Ovary (tissue), 9 donors: Measurements from ENCODE around the gene SORCS2. TPM values are rescaled to one million over a fixed set of nuclear protein-coding genes. Genes with fewer than 3 reads are reported as not detected.

Experiments used
- DNase-seq, 5 donors: peaks; one replicate each; pipeline ENCODE4 v3.0.0-alpha.2; 2019 to 2020
- H3K27ac ChIP-seq, 2 donors: fragments of 200-600 bp; one replicate each; pipeline versions ENCODE4 v1.5.1 to v1.8.0; 2019 to 2022
- H3K27me3 ChIP-seq: fragments of 200-600 bp; one replicate; pipeline ENCODE4 v1.8.0; 2022
- H3K36me3 ChIP-seq: fragments of 200-600 bp; sonication (generic); one replicate; pipeline ENCODE4 v1.5.1; 2019
- H3K4me1 ChIP-seq: one replicate; pipeline ENCODE4 v1.8.1; 2013; ENCODE audit warnings: mild to moderate bottlenecking, moderate library complexity; ENCODE audit not compliant: insufficient read depth
- H3K4me3 ChIP-seq: fragments of 200-600 bp; sonication (generic); one replicate; pipeline ENCODE4 v1.5.1; 2017
- H3K9me3 ChIP-seq, 2 donors: fragments of 200-600 bp in 1 of 2; sonication (generic) in 1 of 2; one replicate each; pipeline versions ENCODE4 v1.5.1 to v1.8.1; 2013 to 2019; ENCODE audit warnings: mild to moderate bottlenecking in 1 of 2, moderate library complexity in 1 of 2
- EP300 ChIP-seq: sonication (generic); formaldehyde crosslinking; IDR thresholded peaks from one replicate; pipeline ENCODE4 v1.6.1; 2017; ENCODE audit warnings: antibody characterized with exemption
- POLR2A ChIP-seq: fragments of 450-650 bp; IDR thresholded peaks from one replicate; pipeline ENCODE4 v1.6.1; 2017; ENCODE audit warnings: antibody characterized with exemption, mild to moderate bottlenecking, moderate library complexity
- WGBS, 3 donors: extraction: QIAGEN DNeasy Blood & Tissue Kit in 1 of 3; methylation state at CpG; one replicate each; pipeline versions ENCODE4 v1.1.5 to v1.1.7; 2013 to 2017; 5-methylcytosine and 5-hydroxymethylcytosine counted together
- intact Hi-C, 4 donors: fragments of 100-400 bp; cut with DNase I; formaldehyde crosslinking; loops; one replicate each; pipeline versions ENCODE4 v1.11.0 to v1.15.1; 2022 to 2023
- polyA plus RNA-seq, 2 donors: library from polyadenylated mRNA; stranded (reverse); fragments of 200-250 nt in 1 of 2; fragments of 350-450 nt in 1 of 2; fragmentation: Illumina TruSeq in 1 of 2; extraction: RNeasy Lipid Tissue Mini Kit (QIAGEN cat#74804) in 1 of 2; gene quantifications; one replicate each; pipeline ENCODE4 v1.2.3, GENCODE V29; 2013 to 2014
- total RNA-seq, 7 donors: library from RNA; depleted of rRNA in 2 of 7; stranded (reverse); fragments of >200 nt in 2 of 7; fragmentation: NEBNext Ultra II Directional in 3 of 7; extraction: Animal tissue kit (Norgen Biotek cat#: 25700) in 3 of 7; gene quantifications; one replicate each; pipeline versions ENCODE4 v1.1.0 to v1.2.4, GENCODE V29; 2016 to 2023
- TF ChIP-seq, protein P1 (sequence below), 3 donors: fragments of 450-650 bp in 2 of 3; fragments of 200-600 bp in 1 of 3; IDR thresholded peaks; one replicate each; pipeline versions ENCODE4 v1.5.1 to v1.8.0; 2016 to 2022; ENCODE audit warnings: antibody characterized with exemption in 3 of 3, mild to moderate bottlenecking in 1 of 3
- donor health status: DM: no; HTN: no; CAD: no; lungs with moderate emphysema.
- donor health status: DM: no; HTN: no; CAD: no.
- donor health status: Bipolar disorder and iron deficiency.
- donor health status: DM: yes; HTN: yes; CAD: no.
- donor health status: DM: no; HTN: no; CAD: no.
- donor health status: DM: yes; HTN: yes; CAD: no.

SORCS2 gene
- total and polyA plus RNA-seq, 9 donors, result 0.60 to 23.9 (median 7.1) TPM

DNA sequence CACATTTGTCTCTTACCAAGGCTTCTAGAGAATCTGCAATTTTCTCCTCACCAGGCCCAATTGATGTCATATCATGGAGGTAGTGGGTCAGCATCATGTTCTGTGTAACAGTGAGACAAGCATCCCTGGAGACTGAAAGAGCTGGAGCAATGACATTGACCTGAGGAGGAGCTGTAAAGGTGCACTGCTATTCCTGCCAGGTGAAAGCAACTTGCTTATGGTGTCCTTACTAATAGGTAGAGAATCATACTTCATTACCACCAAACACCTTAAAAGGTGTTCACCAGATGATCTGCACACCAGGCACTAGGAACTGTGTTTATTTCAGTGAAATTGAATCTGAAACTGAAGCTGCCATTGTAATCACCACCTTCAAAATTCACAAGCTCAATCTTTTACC, 558.6 kb downstream of the SORCS2 start:
- no peaks in the 10 kb centered on the region for H3K27me3 ChIP-seq
- TF ChIP-seq POLR2A, result no peak
- H3K27ac ChIP-seq, result no peak overlapping the region
- no peak overlapping the region for H3K4me3 ChIP-seq
- H3K9me3 ChIP-seq, result no peaks in the 10 kb centered on the region
- DNase-seq, result no peak
- peaks cover 6% of the 10 kb centered on the region for H3K4me1 ChIP-seq
- intact Hi-C loops, result loop anchor here in 1 of 4 donors (2.0 kb wide), 1 partner anchor 18 kb away; no protein-coding TSS in a partner anchor
- H3K36me3 ChIP-seq, result no peaks in the 10 kb centered on the region

DNA sequence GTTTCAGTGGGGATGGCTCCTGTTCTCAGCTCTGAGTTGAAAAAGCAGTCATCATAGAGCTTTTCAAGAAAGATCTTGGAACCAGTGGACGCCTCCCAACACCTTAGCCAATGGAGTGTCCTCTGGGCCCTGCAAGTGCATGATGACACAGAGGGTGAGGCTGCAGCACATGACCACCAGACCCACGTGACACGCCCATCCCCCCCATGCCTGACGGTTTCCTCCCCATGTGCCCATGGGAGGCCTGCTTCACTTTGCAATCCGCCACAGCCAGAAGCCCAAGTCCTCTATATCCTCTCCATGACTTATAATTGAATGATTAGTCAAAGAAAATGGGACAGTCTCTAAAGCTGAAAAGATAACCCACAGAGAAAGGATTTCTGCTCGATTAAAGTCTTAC, 560.3 kb downstream of the SORCS2 start:
- WGBS, 3 donors, result 89 to 95% (median 94%) methylated on average over 6 of the region's 6 CpGs
- DNase-seq, result no peak
- intact Hi-C loops, result no loop called here
- Histone ChIP-seq H3K27ac (no peak overlapping the region), H3K4me3 (no peak overlapping the region), H3K36me3 (no peaks in the 10 kb centered on the region), H3K27me3 (no peaks in the 10 kb centered on the region), H3K4me1 (peaks cover 7% of the 10 kb centered on the region), H3K9me3 (no peaks in the 10 kb centered on the region)
- TF ChIP-seq, protein P1, sequence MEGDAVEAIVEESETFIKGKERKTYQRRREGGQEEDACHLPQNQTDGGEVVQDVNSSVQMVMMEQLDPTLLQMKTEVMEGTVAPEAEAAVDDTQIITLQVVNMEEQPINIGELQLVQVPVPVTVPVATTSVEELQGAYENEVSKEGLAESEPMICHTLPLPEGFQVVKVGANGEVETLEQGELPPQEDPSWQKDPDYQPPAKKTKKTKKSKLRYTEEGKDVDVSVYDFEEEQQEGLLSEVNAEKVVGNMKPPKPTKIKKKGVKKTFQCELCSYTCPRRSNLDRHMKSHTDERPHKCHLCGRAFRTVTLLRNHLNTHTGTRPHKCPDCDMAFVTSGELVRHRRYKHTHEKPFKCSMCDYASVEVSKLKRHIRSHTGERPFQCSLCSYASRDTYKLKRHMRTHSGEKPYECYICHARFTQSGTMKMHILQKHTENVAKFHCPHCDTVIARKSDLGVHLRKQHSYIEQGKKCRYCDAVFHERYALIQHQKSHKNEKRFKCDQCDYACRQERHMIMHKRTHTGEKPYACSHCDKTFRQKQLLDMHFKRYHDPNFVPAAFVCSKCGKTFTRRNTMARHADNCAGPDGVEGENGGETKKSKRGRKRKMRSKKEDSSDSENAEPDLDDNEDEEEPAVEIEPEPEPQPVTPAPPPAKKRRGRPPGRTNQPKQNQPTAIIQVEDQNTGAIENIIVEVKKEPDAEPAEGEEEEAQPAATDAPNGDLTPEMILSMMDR (IDR thresholded peaks at IDR 0.05), result no peak
- no peak for TF ChIP-seq EP300
- no peak for TF ChIP-seq POLR2A

GRCh38 chr4:7753271-7753670, 560.9 kb downstream of the SORCS2 start:
- intact Hi-C loops, result no loop called here

DNA sequence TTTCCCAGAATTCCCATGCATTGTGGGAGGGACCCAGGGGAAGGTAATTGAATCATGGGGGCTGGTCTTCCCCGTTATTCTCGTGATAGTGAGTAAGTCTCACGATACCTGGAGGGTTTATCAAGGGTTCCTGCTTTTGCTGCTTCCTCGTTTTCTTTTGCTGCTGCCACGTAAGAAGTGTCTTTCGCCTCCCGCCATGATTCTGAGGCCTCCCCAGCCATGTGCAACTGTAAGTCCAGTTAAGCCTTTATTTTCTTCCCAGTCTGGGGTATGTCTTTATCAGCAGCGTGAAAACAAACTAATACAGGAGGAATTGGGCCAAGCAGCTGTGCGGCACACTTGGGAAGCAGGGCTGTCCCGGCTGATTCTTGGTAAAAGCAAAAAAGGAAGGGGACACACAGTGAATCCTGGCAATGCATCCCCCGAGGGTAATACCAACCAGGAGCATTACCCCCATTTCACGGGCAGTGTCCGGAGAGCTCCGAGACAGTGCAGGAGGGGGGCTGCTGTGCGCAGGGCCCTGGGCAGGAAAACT, 561.7 kb downstream of the SORCS2 start:
- H3K36me3 ChIP-seq, result no peaks in the 10 kb centered on the region
- H3K27me3 ChIP-seq, result no peaks in the 10 kb centered on the region
- intact Hi-C loops, result no loop called here
- 14 to 60% (median 20%) methylated on average over 15 of the region's 15 CpGs for WGBS, 3 donors
- H3K9me3 ChIP-seq, result no peaks in the 10 kb centered on the region
- no peak overlapping the region for H3K27ac ChIP-seq
- H3K4me1 ChIP-seq, result peaks cover 8% of the 10 kb centered on the region
- TF ChIP-seq, protein P1 (IDR thresholded peaks at IDR 0.05), result no peak
- TF ChIP-seq POLR2A, result no peak
- no peak for TF ChIP-seq EP300
- H3K4me3 ChIP-seq, result no peak overlapping the region
- DNase-seq, result no peak

More at GRCh38 chr4:7753271-7753670, 560.9 kb downstream of the SORCS2 start:
- H3K9me3 ChIP-seq, result no peaks in the 10 kb centered on the region
- no peaks in the 10 kb centered on the region for H3K36me3 ChIP-seq
- TF ChIP-seq, protein P1 (IDR thresholded peaks at IDR 0.05), result no peak
- H3K27ac ChIP-seq, result no peak overlapping the region
- H3K4me3 ChIP-seq, result no peak overlapping the region
- no peaks in the 10 kb centered on the region for H3K27me3 ChIP-seq
- H3K4me1 ChIP-seq, result peaks cover 8% of the 10 kb centered on the region
- DNase-seq, result no peak
- 42 to 76% (median 60%) methylated on average over 15 of the region's 15 CpGs for WGBS, 3 donors

DNA sequence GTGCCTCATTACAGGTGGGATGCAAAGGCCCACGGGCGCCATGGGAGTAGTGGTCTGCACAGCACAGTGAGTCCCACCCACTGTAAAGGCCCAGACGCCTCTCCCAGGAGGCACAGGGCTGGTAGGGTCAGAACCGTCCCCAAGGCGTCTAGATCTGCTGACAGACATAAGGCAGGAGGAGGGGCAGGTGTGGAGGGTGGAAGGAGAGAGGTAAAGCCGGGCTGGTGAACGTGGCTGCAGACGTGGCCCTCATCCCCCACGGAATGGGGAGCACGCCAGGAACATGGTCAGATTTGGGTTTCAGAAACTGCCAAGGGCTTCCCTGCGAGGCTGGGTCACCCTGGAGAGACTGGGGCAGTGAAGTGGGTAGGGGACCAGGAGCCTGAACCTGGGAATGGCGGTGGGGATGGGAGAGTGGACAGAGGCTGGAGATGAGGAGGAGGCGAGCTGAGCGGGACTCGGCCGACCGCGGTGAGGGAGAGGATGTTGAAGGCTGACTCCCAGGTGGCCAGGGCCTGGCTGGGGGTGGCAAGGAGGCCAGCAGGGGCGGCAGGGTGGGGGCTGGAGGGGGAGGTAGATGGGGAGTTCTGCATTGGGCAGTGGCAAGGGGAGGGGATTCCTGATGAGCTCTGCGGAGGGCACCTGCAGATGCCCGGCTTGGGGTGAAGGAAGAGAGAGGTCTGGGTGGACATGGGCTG, 562.4 kb downstream of the SORCS2 start:
- Histone ChIP-seq H3K27me3 (no peaks in the 10 kb centered on the region), H3K27ac (no peak overlapping the region), H3K9me3 (no peaks in the 10 kb centered on the region), H3K4me1 (peaks cover 8% of the 10 kb centered on the region), H3K36me3 (no peaks in the 10 kb centered on the region), H3K4me3 (no peak overlapping the region)
- TF ChIP-seq POLR2A (no peak), EP300 (no peak)
- TF ChIP-seq, protein P1 (IDR thresholded peaks at IDR 0.05), result no peak
- intact Hi-C loops, result no loop called here
- DNase-seq, result no peak
- WGBS, 3 donors, result 33 to 64% (median 59%) methylated on average over 21 of the region's 21 CpGs
